Lung microvascular endothelial cell (primary cell): ENCODE results near the gene MFSD6. TPM values are rescaled to one million over a fixed set of nuclear protein-coding genes. Genes with fewer than 3 reads are reported as not detected.

Source experiments
- DNase-seq, 2 donors: peaks; one replicate each; pipeline versions ENCODE4 v3.0.0 to v3.0.0-alpha.2; 2010; ENCODE audit warnings: low read depth in 2 of 2
- total RNA-seq: library from RNA; depleted of rRNA; stranded (reverse); fragments of >200 nt; gene quantifications from 2 replicates; pipeline ENCODE4 v1.2.1, GENCODE V29; 2014

MFSD6 gene
- total RNA-seq, 1 donor from 2014 or later = 3.0 TPM

DNA sequence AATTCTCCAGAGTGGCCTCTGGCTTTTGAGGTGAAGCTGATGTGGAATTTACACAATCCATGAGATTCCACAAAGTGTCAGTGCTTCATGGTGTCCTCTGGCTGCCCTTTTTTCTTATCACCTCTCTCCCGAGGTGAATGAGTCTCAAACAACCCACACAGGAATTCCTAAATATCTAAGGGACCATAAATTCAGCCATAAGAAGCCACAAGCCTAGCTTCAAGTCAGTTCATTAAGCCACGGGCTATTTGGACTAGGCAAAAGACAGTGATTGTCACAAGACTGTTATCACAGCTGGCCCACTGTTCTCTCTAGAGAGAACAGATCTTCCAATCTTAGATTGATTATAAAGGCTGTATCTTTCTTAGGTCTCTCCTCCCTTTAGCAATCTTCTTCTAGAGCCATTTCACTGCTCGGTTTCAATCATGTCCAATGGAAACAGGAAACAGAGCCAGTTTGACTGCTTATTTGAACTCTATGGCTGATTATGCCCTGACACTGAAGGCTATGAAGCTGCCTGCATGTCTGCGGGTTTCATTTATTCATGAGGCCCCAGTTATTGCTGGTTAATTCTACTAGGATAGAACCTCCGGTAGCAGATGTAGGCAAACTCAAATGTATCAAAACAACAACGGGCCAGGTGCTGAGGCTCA is 122.2 kb downstream of the MFSD6 start:
- DNase-seq = no peak

DNA sequence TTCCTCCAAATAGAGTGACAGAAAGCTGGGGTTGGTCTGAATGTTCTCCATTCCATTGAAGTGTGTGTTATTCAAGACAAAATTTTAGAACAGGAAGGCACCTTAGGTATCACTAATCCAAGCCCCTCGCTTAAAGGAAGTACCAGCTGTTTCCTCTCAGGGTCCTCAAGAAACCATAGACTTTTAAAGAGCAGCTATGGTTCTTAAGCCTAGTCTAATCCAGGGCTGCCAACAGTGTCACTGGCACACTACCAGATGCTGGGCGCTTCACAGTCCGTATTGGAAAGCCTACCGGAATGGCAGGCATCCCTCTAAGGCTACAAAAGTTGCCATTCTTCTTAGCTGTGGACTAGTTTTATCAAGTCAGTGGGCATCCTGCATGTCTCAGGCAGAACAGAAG is 124.4 kb downstream of the MFSD6 start:
- DNase-seq = no peak

- DNase-seq = peak in 1 of 2 donors; percentile 11
Observed at GRCh38 chr2:190533175-190533967, 125.2 kb downstream of the MFSD6 start.

DNA sequence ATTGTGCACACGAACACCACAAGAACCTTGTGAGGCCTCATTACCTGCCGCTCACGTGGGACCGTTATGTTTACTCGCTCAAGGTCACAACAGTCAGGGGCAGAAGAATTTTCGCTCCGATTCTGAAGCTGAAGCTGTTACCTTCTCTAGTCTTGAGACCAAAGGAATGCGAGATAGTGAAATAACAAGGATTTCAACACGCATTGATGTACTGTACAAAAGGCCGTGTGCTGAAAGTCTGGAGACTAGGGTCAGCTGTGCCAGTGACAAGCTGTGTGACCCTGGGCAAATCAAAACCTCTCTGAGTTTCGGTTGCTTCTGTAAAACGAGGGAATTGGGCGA is 125.8 kb downstream of the MFSD6 start:
- DNase-seq = peak in 1 of 2 donors; percentile 23

DNA sequence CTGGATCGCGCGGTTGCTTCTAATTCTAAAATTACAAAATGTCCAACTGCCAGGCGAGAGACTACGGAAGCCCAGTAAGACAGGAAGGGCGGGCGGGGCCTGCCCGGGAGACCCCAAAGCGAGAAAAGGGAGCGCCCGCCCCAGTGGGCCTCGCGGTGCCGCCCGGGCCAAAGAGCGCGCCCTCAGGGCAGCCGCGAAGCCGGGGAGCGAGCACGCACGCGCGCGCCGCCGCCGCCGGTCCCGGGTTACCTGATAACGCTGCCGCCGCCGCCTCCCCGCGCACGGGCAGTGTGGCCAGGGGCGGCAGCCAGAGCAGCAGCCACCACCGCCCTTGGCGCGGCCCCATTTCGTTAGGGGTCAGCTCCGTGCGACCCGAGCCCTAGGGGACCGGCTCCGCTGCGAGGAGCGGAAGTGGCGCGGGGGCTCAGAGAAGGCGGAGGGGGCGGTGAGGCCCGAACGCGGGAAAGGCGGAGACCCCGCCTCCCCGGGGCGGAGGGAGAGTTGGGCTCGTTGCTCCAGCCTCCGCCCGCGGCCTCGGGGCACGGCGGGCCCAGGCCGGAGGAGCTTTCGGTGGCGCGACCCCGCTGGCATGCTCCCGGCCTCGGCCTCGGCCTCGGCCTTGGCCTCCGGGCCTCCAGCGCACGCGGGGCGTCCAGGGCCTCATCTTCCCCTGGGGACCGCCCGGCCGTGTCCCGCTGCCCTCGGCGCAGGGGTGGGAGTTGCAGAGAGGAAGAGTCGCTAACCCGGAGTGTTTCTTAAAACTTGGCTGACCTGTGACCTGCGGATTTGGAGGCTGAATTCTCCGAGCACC is 126.4 kb downstream of the MFSD6 start, which contains the start of gene NEMP2:
Gene NEMP2, minus strand, starts transcription at position 413 of the 811 bp plus-strand sequence. Its CDS starts 67 bp downstream, at position 346.
- peak; percentile 58 to 67 for DNase-seq

GRCh38 chr2:190535121-190535439 is 126.9 kb downstream of the MFSD6 start:
- DNase-seq = no peak

GRCh38 chr2:190535586-190535985 is 127.4 kb downstream of the MFSD6 start:
- no peak for DNase-seq

GRCh38 chr2:190537765-190538164 is 129.6 kb downstream of the MFSD6 start:
- DNase-seq = peak; percentile 13 to 36

- no peak for DNase-seq
Observed at GRCh38 chr2:190538201-190538600, 130.0 kb downstream of the MFSD6 start.

GRCh38 chr2:190540048-190540447 is 131.9 kb downstream of the MFSD6 start:
- DNase-seq = peak in 1 of 2 donors; percentile 20

DNA sequence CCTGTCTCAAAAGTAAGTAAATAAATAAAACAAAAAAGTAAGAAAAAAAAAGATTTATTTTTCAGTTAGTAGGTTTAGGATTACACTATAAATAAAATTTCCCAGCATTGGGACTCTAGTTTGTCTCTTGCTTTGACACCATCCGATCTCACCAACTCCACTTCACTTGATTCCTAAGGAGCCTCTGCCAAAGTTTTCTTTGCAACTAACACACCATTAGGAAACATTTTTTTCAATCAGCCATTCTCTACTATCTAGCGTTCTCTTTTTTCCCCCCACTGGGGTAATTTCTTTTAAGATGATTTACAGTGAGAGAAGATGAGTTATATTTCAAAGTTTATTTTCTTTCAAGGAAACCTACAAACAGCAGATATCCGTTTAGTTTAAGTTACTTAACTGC is 136.9 kb downstream of the MFSD6 start:
- no peak for DNase-seq

GRCh38 chr2:190545555-190546385 is 137.6 kb downstream of the MFSD6 start:
- no peak for DNase-seq

DNA sequence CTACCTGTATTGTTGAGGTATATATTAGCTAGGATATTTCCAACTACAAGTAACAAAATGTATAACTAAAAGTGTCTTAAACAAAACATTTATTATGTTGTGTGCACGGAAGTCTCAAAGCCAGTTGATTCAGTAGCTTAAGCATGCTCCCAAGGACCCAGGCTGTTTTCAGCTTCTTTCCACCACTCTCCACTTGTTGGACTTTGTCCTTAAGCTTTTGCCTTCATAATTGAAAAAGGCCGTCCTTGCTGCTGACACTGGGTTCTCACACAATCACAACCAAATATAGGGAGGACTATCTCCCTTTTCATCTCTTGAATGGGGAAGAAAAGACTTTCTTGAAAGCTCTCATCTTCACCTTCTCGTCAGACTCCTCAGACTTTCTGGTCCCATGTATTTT is 138.6 kb downstream of the MFSD6 start:
- DNase-seq = no peak

GRCh38 chr2:190547886-190548285 is 139.7 kb downstream of the MFSD6 start:
- no peak for DNase-seq

DNA sequence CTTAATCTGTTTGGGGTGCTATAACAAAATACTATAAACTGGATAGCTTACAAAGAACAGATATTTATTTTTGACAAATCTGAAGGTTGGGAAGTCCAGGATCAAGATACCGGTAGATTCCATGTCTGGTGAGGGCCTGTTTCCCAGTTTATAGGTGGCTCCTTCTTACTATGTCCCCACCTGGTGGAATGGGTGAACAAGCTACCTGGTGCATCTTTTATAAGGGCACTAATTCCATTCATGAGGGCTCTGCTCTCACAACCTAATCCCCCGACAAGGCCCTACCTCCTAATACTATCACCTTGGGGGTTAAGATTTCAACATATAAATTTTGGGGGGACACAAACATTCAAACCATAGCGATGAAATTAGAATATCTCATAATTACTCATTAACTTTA is 142.0 kb downstream of the MFSD6 start:
- DNase-seq = no peak

Other genes starting within 250 kb of the MFSD6 start
- gene HIBCH, start 88.5 kb upstream of the MFSD6 start, total RNA-seq = 13.9 TPM in 2 replicates
- gene INPP1, start 64.8 kb upstream of the MFSD6 start, total RNA-seq = 12.3 and 14.4 TPM in 2 replicates
- gene NEMP2, start 126.4 kb downstream of the MFSD6 start, total RNA-seq = 1.5 and 1.8 TPM in 2 replicates
- 20.3 and 46.4 TPM in 2 replicates for gene NAB1, start 240.7 kb downstream of the MFSD6 start, total RNA-seq